Transverse colon (tissue), 4 donors: ENCODE results near the gene RCAN1. TPM values are rescaled to one million over a fixed set of nuclear protein-coding genes. Genes with fewer than 3 reads are reported as not detected.

ENCODE experiments used
- DNase-seq: peaks from one replicate; pipeline ENCODE4 v3.0.0-alpha.2; 2019
- H3K27ac ChIP-seq, 4 donors: fragments of 200-600 bp; sonication (generic); 2 replicates each; pipeline ENCODE4 v1.5.1; 2016 to 2018; ENCODE audit warnings: inconsistent platforms in 4 of 4
- H3K27me3 ChIP-seq: fragments of 200-600 bp; sonication (generic); 2 replicates; pipeline ENCODE4 v1.5.1; 2017; ENCODE audit warnings: inconsistent platforms
- H3K36me3 ChIP-seq, 4 donors: fragments of 200-600 bp; sonication (generic); 2 replicates each; pipeline ENCODE4 v1.5.1; 2017 to 2019; ENCODE audit warnings: inconsistent platforms in 4 of 4
- H3K4me1 ChIP-seq, 4 donors: fragments of 200-600 bp; sonication (generic); 2 replicates each; pipeline ENCODE4 v1.5.1; 2017 to 2020; ENCODE audit warnings: inconsistent platforms in 4 of 4
- H3K4me3 ChIP-seq, 4 donors: fragments of 200-600 bp; sonication (generic); 1 replicate in 1 of 4; 2 replicates in 3 of 4; pipeline versions ENCODE4 v1.5.1 to v1.6.1; 2017 to 2019; ENCODE audit warnings: inconsistent platforms in 4 of 4
- H3K9me3 ChIP-seq, 2 donors: fragments of 200-600 bp; sonication (generic); 2 replicates each; pipeline ENCODE4 v1.5.1; 2017 to 2019; ENCODE audit warnings: inconsistent platforms in 2 of 2
- EP300 ChIP-seq: sonication (generic); formaldehyde crosslinking; IDR thresholded peaks from one replicate; pipeline ENCODE4 v1.6.1; 2017; ENCODE audit warnings: antibody characterized with exemption, low read depth
- POLR2A ChIP-seq: fragments of 450-650 bp; IDR thresholded peaks from one replicate; pipeline ENCODE4 v1.6.1; 2016; ENCODE audit warnings: antibody characterized with exemption, mild to moderate bottlenecking, moderate library complexity
- POLR2AphosphoS5 ChIP-seq, 3 donors: sonication (generic); formaldehyde crosslinking; IDR thresholded peaks; one replicate each; pipeline ENCODE4 v1.6.1; 2016; ENCODE audit warnings: antibody characterized with exemption in 3 of 3
- WGBS, 2 donors: methylation state at CpG; one replicate each; pipeline ENCODE4 v1.1.5; 2018; ENCODE audit warnings: low coverage in 1 of 2; 5-methylcytosine and 5-hydroxymethylcytosine counted together
- in situ Hi-C, 4 donors: fragments of 200-750 bp; cut with MboI; loops; one replicate each; pipeline versions ENCODE4 v1.15.0 to v1.15.1; 2017; ENCODE audit warnings: low sequenced_read_pairs in 3 of 4, low pct_ligation_motif_present in 1 of 4, low pct_unique_long_range_greater_than_20kb in 1 of 4
- intact Hi-C: fragments of 100-400 bp; cut with DNase I; formaldehyde crosslinking; loops from one replicate; pipeline ENCODE4 v1.15.1; 2023; ENCODE audit warnings: low total_unique reads
- total RNA-seq, 4 donors: library from RNA; depleted of rRNA; stranded (reverse); fragments of >200 nt; gene quantifications; one replicate each; pipeline ENCODE4 v1.1.0, GENCODE V29; 2016
- TF ChIP-seq, protein P1 (sequence below), 5 experiments: fragments of 200-600 bp in 3 of 5; fragments of 450-650 bp in 2 of 5; sonication (generic) in 3 of 5; IDR thresholded peaks; 1 replicate in 2 of 5; 2 replicates in 3 of 5; pipeline ENCODE4 v1.5.1; 2016 to 2017; ENCODE audit warnings: antibody characterized with exemption in 5 of 5, inconsistent platforms in 3 of 5, mild to moderate bottlenecking in 2 of 5, moderate library complexity in 1 of 5

The RCAN1 gene
- total RNA-seq, 4 donors from 2014 or later: 39.5 to 68.8 (median 57.8) TPM

- Histone ChIP-seq H3K27ac (peak overlapping the region in 1 of 4 donors; percentile 16), H3K9me3 (no peaks in the 10 kb centered on the region), H3K36me3 (peaks cover 0 to 14% (median 2%) of the 10 kb centered on the region in 4 donors), H3K4me1 (peaks cover 6 to 18% (median 17%) of the 10 kb centered on the region in 4 donors), H3K27me3 (no peaks in the 10 kb centered on the region), H3K4me3 (no peak overlapping the region)
- DNase-seq: no peak
- in situ Hi-C loops (no loop called here), intact Hi-C loops (no loop called here)
- WGBS, 2 donors: 91 to 94% methylated on average over 3 to 5 of the region's 5 CpGs
- no peak for TF ChIP-seq POLR2A
- TF ChIP-seq EP300: no peak
- TF ChIP-seq, protein P1, sequence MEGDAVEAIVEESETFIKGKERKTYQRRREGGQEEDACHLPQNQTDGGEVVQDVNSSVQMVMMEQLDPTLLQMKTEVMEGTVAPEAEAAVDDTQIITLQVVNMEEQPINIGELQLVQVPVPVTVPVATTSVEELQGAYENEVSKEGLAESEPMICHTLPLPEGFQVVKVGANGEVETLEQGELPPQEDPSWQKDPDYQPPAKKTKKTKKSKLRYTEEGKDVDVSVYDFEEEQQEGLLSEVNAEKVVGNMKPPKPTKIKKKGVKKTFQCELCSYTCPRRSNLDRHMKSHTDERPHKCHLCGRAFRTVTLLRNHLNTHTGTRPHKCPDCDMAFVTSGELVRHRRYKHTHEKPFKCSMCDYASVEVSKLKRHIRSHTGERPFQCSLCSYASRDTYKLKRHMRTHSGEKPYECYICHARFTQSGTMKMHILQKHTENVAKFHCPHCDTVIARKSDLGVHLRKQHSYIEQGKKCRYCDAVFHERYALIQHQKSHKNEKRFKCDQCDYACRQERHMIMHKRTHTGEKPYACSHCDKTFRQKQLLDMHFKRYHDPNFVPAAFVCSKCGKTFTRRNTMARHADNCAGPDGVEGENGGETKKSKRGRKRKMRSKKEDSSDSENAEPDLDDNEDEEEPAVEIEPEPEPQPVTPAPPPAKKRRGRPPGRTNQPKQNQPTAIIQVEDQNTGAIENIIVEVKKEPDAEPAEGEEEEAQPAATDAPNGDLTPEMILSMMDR (IDR thresholded peaks at IDR 0.05): no peak
- TF ChIP-seq POLR2AphosphoS5 (IDR thresholded peaks at IDR 0.05): no peak
Observed at GRCh38 chr21:34518301-34518700, 96.6 kb downstream of the RCAN1 start.

DNA sequence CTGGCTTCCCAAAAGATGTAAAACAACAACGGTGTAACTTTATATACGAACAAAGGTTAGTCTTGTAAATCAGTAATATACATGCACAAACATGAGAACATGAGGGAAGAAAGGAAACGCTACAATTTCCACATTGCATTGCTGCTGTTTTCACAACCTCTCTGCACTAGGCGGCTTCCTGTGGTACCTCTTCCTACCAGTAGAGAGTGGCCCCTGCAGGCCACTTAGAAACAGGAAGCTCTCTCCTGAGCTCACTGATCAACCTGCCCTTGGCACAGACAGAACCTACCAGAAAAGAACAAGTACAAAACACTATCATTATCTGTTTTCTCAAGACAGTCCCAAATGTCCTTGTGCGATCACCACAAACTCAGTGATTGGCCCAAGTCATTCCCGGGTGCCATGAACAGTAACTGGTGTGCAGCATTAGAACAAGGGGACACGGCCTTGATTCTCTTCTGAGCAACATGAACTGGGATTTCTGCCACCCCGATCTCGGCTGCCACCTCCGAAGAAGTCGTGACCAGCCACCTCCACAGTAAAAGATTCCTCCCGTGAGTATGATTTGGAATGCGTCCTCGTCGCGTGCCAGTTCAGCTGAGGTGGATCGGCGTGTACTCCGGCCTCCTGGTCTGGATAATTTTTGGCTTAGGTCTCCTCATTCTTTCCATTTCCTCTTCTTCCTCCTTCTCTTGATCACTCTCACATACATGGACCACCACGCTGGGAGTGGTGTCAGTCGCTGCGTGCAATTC, 97.2 kb downstream of the RCAN1 start:
- peaks cover 0 to 14% (median 2%) of the 10 kb centered on the region in 4 donors for H3K36me3 ChIP-seq
- no peak overlapping the region for H3K4me3 ChIP-seq
- no peak for DNase-seq
- peak overlapping the region in 1 of 4 donors; percentile 7 for H3K27ac ChIP-seq
- in situ Hi-C loops (no loop called here), intact Hi-C loops (no loop called here)
- no peaks in the 10 kb centered on the region for H3K27me3 ChIP-seq
- TF ChIP-seq, protein P1 (IDR thresholded peaks at IDR 0.05): peak in 2 of 5 experiments; percentile 17 to 18
- no peak for TF ChIP-seq POLR2AphosphoS5 (IDR thresholded peaks at IDR 0.05)
- WGBS, 2 donors: 87 to 97% methylated on average over 12 to 22 of the region's 22 CpGs
- H3K4me1 ChIP-seq: peaks cover 6 to 12% (median 11%) of the 10 kb centered on the region in 4 donors
- no peaks in the 10 kb centered on the region for H3K9me3 ChIP-seq

GRCh38 chr21:34517039-34517438, 97.9 kb downstream of the RCAN1 start:
- no peak for DNase-seq
- WGBS, 2 donors: 81 to 82% methylated on average over 2 to 5 of the region's 5 CpGs
- Histone ChIP-seq H3K4me1 (peaks cover 2 to 6% (median 4%) of the 10 kb centered on the region in 4 donors), H3K4me3 (no peak overlapping the region), H3K36me3 (peaks cover 0 to 14% (median 2%) of the 10 kb centered on the region in 4 donors), H3K27ac (no peak overlapping the region), H3K27me3 (no peaks in the 10 kb centered on the region), H3K9me3 (no peaks in the 10 kb centered on the region)
- in situ Hi-C loops (no loop called here), intact Hi-C loops (no loop called here)
- TF ChIP-seq, protein P1 (IDR thresholded peaks at IDR 0.05): no peak
- TF ChIP-seq POLR2A (no peak), EP300 (no peak), POLR2AphosphoS5 (IDR thresholded peaks at IDR 0.05) (no peak)

- H3K4me3 ChIP-seq: no peak overlapping the region
- no peak overlapping the region for H3K27ac ChIP-seq
- no peaks in the 10 kb centered on the region for H3K27me3 ChIP-seq
- H3K36me3 ChIP-seq: peaks cover 0 to 14% (median 2%) of the 10 kb centered on the region in 4 donors
- intact Hi-C loops (no loop called here), in situ Hi-C loops (no loop called here)
- H3K9me3 ChIP-seq: no peaks in the 10 kb centered on the region
- TF ChIP-seq, protein P1 (IDR thresholded peaks at IDR 0.05): no peak
- TF ChIP-seq POLR2AphosphoS5 (IDR thresholded peaks at IDR 0.05): no peak
- no peak for TF ChIP-seq POLR2A
- no peak for TF ChIP-seq EP300
- WGBS, 2 donors: 88 to 93% methylated on average over 4 to 10 of the region's 10 CpGs
- no peak for DNase-seq
- H3K4me1 ChIP-seq: peaks cover 0 to 7% (median 4%) of the 10 kb centered on the region in 4 donors
Observed at GRCh38 chr21:34514576-34515115, 100.3 kb downstream of the RCAN1 start.
